Measurements from ENCODE around the gene ROR2.

DNA sequence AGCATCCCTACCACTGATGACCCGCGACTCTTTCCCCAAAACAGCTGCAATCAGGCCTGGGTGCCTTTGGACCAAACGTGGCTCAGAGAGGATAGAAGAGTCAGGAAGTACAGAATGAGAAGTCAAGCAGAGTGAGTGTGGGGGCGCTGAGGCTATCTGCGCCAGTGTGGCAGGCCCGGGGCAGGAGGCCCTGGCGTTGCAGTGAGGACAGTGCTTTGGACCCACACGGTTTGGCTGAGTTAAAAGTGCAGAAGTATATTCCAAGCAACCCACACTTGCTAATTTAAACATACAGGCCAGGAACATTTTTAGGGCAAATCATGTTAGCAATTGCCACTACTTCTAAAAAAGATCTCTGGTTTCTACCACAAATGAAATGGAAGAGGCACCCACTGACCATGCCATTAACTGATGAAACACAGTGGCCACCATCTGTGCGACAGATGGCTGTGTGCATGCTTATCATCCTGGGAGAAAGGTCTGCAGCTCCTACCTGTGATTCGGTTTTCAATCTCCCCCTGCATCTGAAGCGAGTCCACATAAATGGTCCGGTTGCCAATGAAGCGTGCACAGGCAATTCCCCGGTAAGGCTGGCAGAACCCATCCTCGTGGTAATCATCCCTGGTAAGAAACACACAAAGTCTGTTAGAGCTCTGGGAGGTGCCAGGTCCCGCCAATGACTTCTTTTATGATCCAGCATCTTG, 213.0 kb downstream of the ROR2 start:
- TF ChIP-seq NFRKB (IDR thresholded peaks at IDR 0.05) (no peak), FOXK2 (IDR thresholded peaks at IDR 0.05) (no peak), TARDBP (IDR thresholded peaks at IDR 0.05) (no peak), ARNT (IDR thresholded peaks at IDR 0.05) (no peak), FOXM1 (IDR thresholded peaks at IDR 0.05; ENCODE audit: borderline replicate concordance) (no peak), SP1 (IDR thresholded peaks at IDR 0.05) (no peak), BHLHE40 (IDR thresholded peaks at IDR 0.05; ENCODE audit: borderline replicate concordance) (no peak), FOXA1 (IDR thresholded peaks at IDR 0.05) (no peak), ZNF384 (IDR thresholded peaks at IDR 0.05) (no peak), PKNOX1 (IDR thresholded peaks at IDR 0.05) (no peak), ELF4 (IDR thresholded peaks at IDR 0.05) (no peak), HDGF (IDR thresholded peaks at IDR 0.05; ENCODE audit: borderline replicate concordance) (no peak), SUZ12 (IDR thresholded peaks at IDR 0.05) (no peak), L3MBTL2 (conservative IDR thresholded peaks at IDR 0.05) (no peak)

Measured in HEK293T (cell line).